HG02973 (cell line): ENCODE data around the gene SERPINB1.
"Not testable (repeated sequence)": the region's sequence is repeated elsewhere in the genome, so short reads cannot be mapped to it uniquely, and the experiment has no call there.

Experiments used
- ATAC-seq: cut with Tn5 transposase; IDR thresholded peaks from one replicate; pipeline ENCODE4 v1.9.1; 2021; ENCODE audit warnings: moderate library complexity; ENCODE audit not compliant: unreplicated experiment

Gene SERPINB1

GRCh38 chr6:2866171-2866846 is 24.6 kb upstream of the SERPINB1 start:
- peak; percentile 34 for ATAC-seq

GRCh38 chr6:2865694-2866151 is 24.1 kb upstream of the SERPINB1 start:
- ATAC-seq, result no peak

- ATAC-seq, result no peak
Measured at GRCh38 chr6:2865270-2865669, 23.6 kb upstream of the SERPINB1 start.

GRCh38 chr6:2863901-2864300 is 22.2 kb upstream of the SERPINB1 start:
- ATAC-seq, result no peak

- peak; percentile 53 for ATAC-seq
Measured at GRCh38 chr6:2862712-2863181, 21.1 kb upstream of the SERPINB1 start.

GRCh38 chr6:2861822-2862164 is 20.1 kb upstream of the SERPINB1 start:
- ATAC-seq, result no peak

- ATAC-seq, result no peak
Measured at GRCh38 chr6:2861060-2861821, 19.6 kb upstream of the SERPINB1 start.

GRCh38 chr6:2860706-2861059 is 19.0 kb upstream of the SERPINB1 start:
- not testable (repeated sequence) for ATAC-seq

- not testable (repeated sequence) for ATAC-seq
Measured at GRCh38 chr6:2859798-2860705, 18.4 kb upstream of the SERPINB1 start.

GRCh38 chr6:2859185-2859700 is 17.6 kb upstream of the SERPINB1 start:
- ATAC-seq, result no peak

- ATAC-seq, result peak; percentile 36
Measured at GRCh38 chr6:2857580-2858337, 16.1 kb upstream of the SERPINB1 start.

- no peak for ATAC-seq
Measured at GRCh38 chr6:2857185-2857579, 15.5 kb upstream of the SERPINB1 start.

- no peak for ATAC-seq
Measured at GRCh38 chr6:2855061-2855519, 13.4 kb upstream of the SERPINB1 start.

GRCh38 chr6:2854396-2854982 is 12.8 kb upstream of the SERPINB1 start:
- no peak for ATAC-seq

- no peak for ATAC-seq
Measured at GRCh38 chr6:2853769-2854395, 12.2 kb upstream of the SERPINB1 start.

- not testable (repeated sequence) for ATAC-seq
Measured at GRCh38 chr6:2853378-2853768, 11.7 kb upstream of the SERPINB1 start.

GRCh38 chr6:2852921-2853322 is 11.3 kb upstream of the SERPINB1 start:
- no peak for ATAC-seq

GRCh38 chr6:2852514-2852855 is 10.8 kb upstream of the SERPINB1 start:
- ATAC-seq, result no peak

GRCh38 chr6:2851727-2852513 is 10.3 kb upstream of the SERPINB1 start:
- no peak for ATAC-seq
